COLO668 (cell line): ENCODE data around the gene DNAAF1.
"Not testable (repeated sequence)": the region's sequence is repeated elsewhere in the genome, so short reads cannot be mapped to it uniquely, and the experiment has no call there.

ENCODE experiments used
- DNase-seq: peaks from one replicate; lab custom pipeline; 2025; ENCODE audit not compliant: unreplicated experiment; lab: John Stamatoyannopoulos, UW

Gene DNAAF1

DNA sequence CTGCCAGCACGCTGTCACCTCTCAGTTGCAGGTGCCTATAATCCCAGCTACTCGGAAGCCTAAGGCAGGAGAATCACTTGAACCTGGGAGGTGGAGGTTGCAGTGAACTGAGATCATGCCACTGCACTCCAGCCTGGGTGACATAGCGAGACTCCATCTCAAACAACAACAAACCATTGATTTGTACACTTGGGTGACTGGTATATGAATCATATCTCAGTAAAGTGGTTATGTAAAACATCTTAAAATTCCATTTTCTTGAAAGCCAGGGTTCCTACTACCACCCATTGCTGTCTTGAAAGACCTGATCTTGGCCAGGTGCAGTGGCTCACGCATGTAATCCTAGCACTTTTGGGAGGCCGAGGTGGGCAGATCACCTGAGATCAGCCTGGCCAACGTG is 60.0 kb downstream of the DNAAF1 start:
- DNase-seq, result not testable (repeated sequence)

DNA sequence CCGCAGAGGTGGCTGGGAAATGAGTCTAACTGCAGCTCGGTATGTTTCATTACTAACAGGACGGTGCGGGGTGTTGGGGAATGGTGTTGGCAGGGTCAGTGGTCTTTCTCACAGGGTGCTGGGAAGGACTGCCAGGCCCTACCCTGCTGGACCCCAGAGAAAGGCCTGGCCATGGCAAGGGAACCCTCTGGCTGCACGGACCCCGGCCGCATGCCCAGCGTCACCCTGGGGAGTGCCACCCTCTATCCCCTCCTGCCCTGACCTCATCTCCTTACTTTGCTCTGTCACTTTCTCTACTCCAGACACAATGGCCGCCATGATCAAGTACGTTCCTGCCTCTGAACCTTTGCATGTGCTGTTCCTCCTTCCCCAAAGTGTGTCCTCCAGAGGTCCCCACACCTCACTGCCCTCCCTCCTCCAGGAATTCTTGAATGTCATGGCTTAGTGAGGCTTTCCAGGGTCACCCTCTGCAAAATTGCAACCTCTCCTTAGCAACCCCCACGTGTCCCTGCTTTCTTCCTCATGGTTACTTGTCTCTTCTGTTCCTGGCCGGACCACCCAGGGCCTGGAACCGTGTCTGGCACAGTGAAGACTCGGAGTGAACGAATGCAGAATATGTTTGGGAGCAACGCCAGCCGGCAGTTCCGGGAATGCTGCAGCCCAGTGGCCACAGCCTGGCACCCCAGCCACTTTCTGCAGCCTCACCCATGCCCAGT is 61.0 kb downstream of the DNAAF1 start:
- no peak for DNase-seq

- DNase-seq, result no peak
These were observed 62.1 kb downstream of the DNAAF1 start for GRCh38 chr16:84207251-84207650.

GRCh38 chr16:84207879-84208278 is 62.8 kb downstream of the DNAAF1 start:
- DNase-seq, result no peak

DNA sequence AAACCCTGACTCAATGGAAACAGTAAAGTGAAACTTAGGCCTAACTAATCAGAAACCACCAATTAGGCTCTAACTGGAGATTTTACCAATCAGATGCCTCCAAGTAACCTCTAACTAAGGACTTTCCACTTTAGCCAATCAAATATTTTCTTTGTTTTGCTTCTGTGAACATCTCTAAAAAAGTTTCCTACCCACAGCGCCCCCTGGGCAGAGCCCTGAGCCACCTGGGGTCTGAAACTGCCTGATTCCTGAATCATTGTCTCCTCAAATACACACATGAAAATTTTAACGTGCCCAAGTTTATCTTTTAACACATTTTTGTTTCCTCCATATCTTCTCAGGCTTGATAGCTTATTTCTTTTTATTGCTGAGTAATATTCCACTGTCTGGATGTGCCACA is 64.9 kb downstream of the DNAAF1 start:
- DNase-seq, result no peak

- no peak for DNase-seq
These were observed 67.0 kb downstream of the DNAAF1 start for GRCh38 chr16:84212154-84212553.

DNA sequence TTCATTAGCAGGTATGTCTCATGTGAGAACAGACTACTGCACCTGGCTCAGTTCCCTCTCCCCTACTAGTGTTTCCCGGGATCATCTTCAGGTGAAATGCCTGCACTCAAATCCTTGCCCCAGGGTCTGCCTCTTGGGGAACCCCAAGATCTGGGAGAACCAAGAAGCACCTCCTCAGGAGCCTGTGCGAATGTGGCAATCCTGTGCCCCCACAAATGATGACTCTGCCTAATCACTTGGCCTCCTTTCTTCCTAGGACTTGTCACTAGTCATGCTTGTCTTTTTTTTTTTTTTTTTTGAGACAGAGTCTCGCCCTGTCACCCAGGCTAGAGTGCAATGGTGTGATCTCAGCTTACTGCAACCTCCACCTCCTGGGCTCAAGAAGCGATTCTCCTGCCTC is 67.5 kb downstream of the DNAAF1 start:
- DNase-seq, result no peak

DNA sequence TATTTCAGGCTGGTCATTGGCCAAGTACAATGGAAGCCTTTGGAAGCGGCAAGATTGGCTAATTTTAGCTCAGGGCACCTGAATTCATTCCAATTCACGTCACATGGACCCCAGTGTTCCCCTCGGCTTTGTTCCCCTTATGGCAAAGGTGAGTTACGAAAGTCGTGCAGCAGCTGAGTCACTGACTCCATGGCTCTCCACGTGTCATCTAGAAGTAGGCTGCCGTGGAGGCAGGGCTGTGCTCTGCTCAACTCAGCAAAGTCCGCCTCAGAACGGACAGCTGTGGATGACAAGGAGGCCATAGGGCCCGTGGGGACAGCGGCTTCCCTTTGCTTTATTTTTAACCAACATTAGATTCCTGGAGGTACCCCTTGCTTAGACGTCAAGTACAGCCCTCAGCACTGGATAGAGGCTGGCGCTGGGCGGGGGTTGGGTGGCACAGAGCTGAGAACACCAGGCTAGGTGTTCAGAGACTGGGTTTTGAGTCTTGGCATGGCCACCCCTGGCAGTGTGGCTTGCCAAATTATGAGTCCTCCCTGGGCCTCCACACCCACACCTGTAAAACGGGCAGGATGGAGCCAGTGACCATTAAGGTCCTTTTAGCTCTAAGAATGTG is 69.5 kb downstream of the DNAAF1 start:
- no peak for DNase-seq

GRCh38 chr16:84215531-84215930 is 70.4 kb downstream of the DNAAF1 start:
- DNase-seq, result no peak

- DNase-seq, result not testable (repeated sequence)
These were observed 71.0 kb downstream of the DNAAF1 start for GRCh38 chr16:84216144-84216543.

DNA sequence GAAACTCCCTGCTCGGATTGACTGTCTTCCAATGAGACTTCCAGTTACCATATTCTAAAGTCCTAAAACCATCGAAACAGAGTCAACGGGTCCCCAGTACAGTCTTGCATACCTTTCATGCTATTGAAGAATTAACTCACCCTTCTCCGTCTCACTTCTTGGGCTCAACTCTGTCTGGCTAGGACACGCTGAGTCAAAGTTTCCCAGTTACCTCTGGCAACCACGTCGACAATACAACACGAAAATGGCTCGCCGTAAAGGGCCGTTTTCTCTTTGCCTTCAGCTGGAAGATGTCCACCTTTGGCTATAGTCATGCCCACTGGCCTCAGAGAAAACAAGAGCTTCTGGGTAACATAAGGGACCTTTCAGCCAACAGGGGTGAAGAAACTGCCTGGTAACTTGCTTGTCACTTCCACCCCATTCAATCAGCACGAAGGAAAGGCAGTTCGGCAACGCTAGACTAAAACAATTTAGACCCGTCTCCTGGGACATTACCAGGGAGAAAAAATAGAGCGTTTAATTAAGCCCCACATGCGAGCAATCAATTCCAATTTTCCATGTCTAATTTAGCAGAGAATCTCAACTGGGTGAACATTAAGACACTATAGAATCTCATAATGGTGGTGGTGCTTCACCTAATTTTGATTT is 73.2 kb downstream of the DNAAF1 start:
- DNase-seq, result no peak

DNA sequence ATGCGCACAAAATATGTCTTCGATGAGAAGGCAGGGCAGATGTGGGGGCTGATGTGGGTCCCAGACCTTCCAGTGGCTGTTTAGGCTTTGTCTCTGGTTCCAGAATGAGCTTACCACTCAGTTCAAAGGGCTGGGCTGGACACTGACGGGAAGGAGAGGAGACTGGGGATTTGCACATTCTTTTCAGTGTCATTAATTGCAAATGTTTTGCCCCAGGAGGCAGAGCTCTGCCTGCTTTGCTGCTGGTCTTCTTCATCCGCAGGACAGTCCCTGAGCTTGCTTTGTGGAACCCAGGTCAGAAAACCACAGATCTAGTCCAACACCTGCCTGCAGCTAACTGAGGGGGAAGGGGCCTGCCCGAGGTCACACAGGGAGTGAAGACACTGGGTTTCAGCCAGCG is 73.8 kb downstream of the DNAAF1 start:
- DNase-seq, result no peak

GRCh38 chr16:84220851-84221250 is 75.7 kb downstream of the DNAAF1 start:
- no peak for DNase-seq

DNA sequence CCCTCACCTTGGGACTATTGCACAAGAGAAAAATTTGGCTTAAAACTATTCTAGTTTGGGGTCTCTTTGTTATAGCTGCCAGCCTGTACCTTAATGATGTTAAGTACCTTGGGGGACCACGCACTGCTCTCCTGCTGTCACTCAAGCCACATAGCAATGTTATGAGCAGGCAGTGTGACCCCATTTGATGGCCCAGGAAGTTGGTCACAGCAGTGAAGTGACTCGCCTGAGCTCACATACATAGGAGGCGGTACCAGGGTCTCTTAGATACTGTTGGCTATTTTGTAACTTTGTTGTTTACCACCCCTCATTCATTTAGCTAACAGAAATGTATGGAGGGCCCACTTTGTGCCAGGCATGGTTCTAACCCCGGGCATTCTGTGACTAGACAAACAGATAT is 78.3 kb downstream of the DNAAF1 start:
- no peak for DNase-seq

- DNase-seq, result no peak
These were observed 79.4 kb downstream of the DNAAF1 start for GRCh38 chr16:84224554-84224953.

DNA sequence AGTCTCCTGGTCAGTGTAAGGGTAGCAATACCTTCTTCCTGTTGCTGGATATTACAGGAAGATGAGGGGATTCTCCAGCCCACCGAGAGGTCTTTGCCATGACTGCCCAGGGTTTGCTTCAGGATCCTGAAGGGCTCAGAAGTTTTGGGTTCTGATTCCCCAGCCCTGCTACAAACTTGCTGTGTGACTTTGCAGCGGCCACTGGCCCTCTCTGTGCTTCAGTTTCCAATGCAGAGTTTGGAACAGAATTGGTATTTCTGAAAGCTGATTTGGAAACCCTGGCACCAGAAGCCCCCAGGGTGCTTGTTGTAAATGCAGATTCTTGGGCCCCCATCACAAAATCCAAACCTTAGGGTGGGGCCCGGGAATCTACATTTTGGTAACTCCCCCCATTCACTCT is 80.0 kb downstream of the DNAAF1 start:
- DNase-seq, result no peak

- no peak for DNase-seq
These were observed 80.5 kb downstream of the DNAAF1 start for GRCh38 chr16:84225571-84225970.

- no peak for DNase-seq
These were observed 80.9 kb downstream of the DNAAF1 start for GRCh38 chr16:84226026-84226425.
